Left ventricle myocardium inferior (tissue), 1 donor: ENCODE data around the gene USO1. TPM values are rescaled to one million over a fixed set of nuclear protein-coding genes. Genes with fewer than 3 reads are reported as not detected.

ENCODE experiments used
- DNase-seq: peaks from one replicate; pipeline ENCODE4 v3.0.0-alpha.2; 2020
- H3K27ac ChIP-seq: fragments of 200-600 bp; replicated peaks from 2 replicates; pipeline ENCODE4 v1.8.0; 2021
- H3K27me3 ChIP-seq: fragments of 200-600 bp; 2 replicates; pipeline ENCODE4 v1.8.0; 2021; ENCODE audit warnings: low read depth
- H3K36me3 ChIP-seq: fragments of 200-600 bp; 2 replicates; pipeline ENCODE4 v1.8.0; 2021
- H3K4me1 ChIP-seq: fragments of 200-600 bp; 2 replicates; pipeline ENCODE4 v1.8.0; 2021
- H3K4me3 ChIP-seq: fragments of 200-600 bp; 2 replicates; pipeline ENCODE4 v1.8.0; 2021; ENCODE audit warnings: mild to moderate bottlenecking, moderate library complexity
- H3K9me3 ChIP-seq: fragments of 200-600 bp; replicated peaks from 2 replicates; pipeline ENCODE4 v1.8.0; 2021
- CTCF ChIP-seq: fragments of 200-600 bp; IDR thresholded peaks from 2 replicates; pipeline ENCODE4 v1.8.0; 2021; ENCODE audit warnings: antibody characterized with exemption, mild to moderate bottlenecking, borderline replicate concordance
- intact Hi-C: fragments of 100-400 bp; cut with micrococcal nuclease; formaldehyde crosslinking; loops from one replicate; pipeline ENCODE4 v1.11.0; 2022
- total RNA-seq: library from RNA; stranded (reverse); fragmentation: NEBNext Ultra II Directional; extraction: Animal tissue kit (Norgen Biotek cat#: 25700); gene quantifications from one replicate; pipeline ENCODE4 v1.2.1, GENCODE V29; 2021
- donor health status: DM: no; HTN: yes; CAD: no; lungs with severe emphysema.

Gene USO1
- total RNA-seq, 1 donor from 2014 or later, result 84.3 TPM

DNA sequence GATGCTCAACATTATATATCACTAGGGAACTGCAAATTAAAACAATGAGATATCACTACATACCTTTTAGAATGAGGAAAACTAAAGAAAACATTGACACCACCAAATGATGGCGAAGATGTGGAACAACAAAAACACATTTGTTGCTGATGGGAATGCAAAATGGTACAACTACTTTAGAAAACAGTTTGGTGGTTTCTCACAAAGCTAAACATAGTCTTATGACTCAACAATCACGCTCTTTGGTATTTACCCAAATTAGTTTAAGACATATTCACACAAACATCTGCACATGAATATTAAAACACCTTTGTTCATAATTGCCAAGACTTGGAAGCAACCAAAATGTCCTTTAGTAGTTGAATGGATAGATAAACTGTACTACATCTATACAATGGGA lies 53.2 kb downstream of the USO1 start:
- H3K27ac ChIP-seq, result no peak overlapping the region
- no peaks in the 10 kb centered on the region for H3K27me3 ChIP-seq
- no peaks in the 10 kb centered on the region for H3K4me1 ChIP-seq
- H3K36me3 ChIP-seq, result peaks cover 87% of the 10 kb centered on the region
- H3K4me3 ChIP-seq, result no peak overlapping the region
- DNase-seq, result no peak
- no peak for TF ChIP-seq CTCF
- H3K9me3 ChIP-seq, result no peaks in the 10 kb centered on the region
- intact Hi-C loops, result no loop called here

- no peaks in the 10 kb centered on the region for H3K27me3 ChIP-seq
- no peaks in the 10 kb centered on the region for H3K9me3 ChIP-seq
- no peak overlapping the region for H3K4me3 ChIP-seq
- no peak for DNase-seq
- H3K36me3 ChIP-seq, result peaks cover 92% of the 10 kb centered on the region
- H3K27ac ChIP-seq, result no peak overlapping the region
- intact Hi-C loops, result no loop called here
- TF ChIP-seq CTCF, result no peak
- H3K4me1 ChIP-seq, result no peaks in the 10 kb centered on the region
These were observed 54.9 kb downstream of the USO1 start for GRCh38 chr4:75779105-75779757.

- no peaks in the 10 kb centered on the region for H3K9me3 ChIP-seq
- H3K27me3 ChIP-seq, result no peaks in the 10 kb centered on the region
- intact Hi-C loops, result no loop called here
- no peaks in the 10 kb centered on the region for H3K4me1 ChIP-seq
- no peak overlapping the region for H3K27ac ChIP-seq
- no peak for TF ChIP-seq CTCF
- no peak overlapping the region for H3K4me3 ChIP-seq
- DNase-seq, result no peak
- peaks cover 92% of the 10 kb centered on the region for H3K36me3 ChIP-seq
These were observed 56.9 kb downstream of the USO1 start for GRCh38 chr4:75781305-75781704.

DNA sequence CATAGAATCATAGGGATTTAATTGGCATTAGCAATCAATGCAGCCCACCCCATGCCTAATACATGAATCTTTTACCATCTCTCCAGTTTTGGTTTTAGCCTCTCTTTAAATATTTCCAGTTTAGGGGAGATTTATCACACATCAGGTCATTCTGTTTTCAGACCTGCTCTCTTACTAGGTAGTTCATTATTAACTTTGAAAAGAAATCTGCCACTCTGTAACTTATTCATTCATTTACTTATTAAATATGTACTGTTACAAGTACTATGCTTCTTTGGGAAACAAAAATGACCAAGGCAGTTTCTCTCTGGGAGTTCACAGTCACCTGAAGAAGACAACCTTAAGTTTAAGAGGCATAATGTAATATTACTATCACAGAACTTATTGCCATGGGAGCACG lies 62.1 kb downstream of the USO1 start:
- Histone ChIP-seq H3K36me3 (peaks cover 90% of the 10 kb centered on the region), H3K4me1 (no peaks in the 10 kb centered on the region), H3K9me3 (no peaks in the 10 kb centered on the region), H3K4me3 (no peak overlapping the region), H3K27me3 (no peaks in the 10 kb centered on the region), H3K27ac (no peak overlapping the region)
- intact Hi-C loops, result no loop called here
- TF ChIP-seq CTCF, result no peak
- no peak for DNase-seq

GRCh38 chr4:75786938-75787337 lies 62.6 kb downstream of the USO1 start:
- H3K27me3 ChIP-seq, result no peaks in the 10 kb centered on the region
- no peak overlapping the region for H3K27ac ChIP-seq
- peaks cover 91% of the 10 kb centered on the region for H3K36me3 ChIP-seq
- no peaks in the 10 kb centered on the region for H3K9me3 ChIP-seq
- intact Hi-C loops, result no loop called here
- TF ChIP-seq CTCF, result no peak
- H3K4me3 ChIP-seq, result no peak overlapping the region
- DNase-seq, result no peak
- no peaks in the 10 kb centered on the region for H3K4me1 ChIP-seq
